Hepatocyte (in vitro differentiated cells): ENCODE results near the gene LATS2. TPM values are rescaled to one million over a fixed set of nuclear protein-coding genes. Genes with fewer than 3 reads are reported as not detected.

Experiments used
- DNase-seq: peaks from one replicate; pipeline ENCODE4 v3.0.0-alpha.2; 2016; ENCODE audit warnings: low spot score
- H2AFZ ChIP-seq: fragments of 200-600 bp; sonication (generic); 2 replicates; pipeline ENCODE4 v1.6.0; 2016; ENCODE audit warnings: antibody characterized with exemption, mild to moderate bottlenecking
- H3K27ac ChIP-seq: fragments of 200-600 bp; sonication (generic); 2 replicates; pipeline ENCODE4 v1.5.1; 2016; ENCODE audit warnings: mild to moderate bottlenecking
- H3K27me3 ChIP-seq: fragments of 200-600 bp; sonication (generic); 2 replicates; pipeline ENCODE4 v1.6.1; 2016
- H3K36me3 ChIP-seq: fragments of 200-600 bp; sonication (generic); replicated peaks from 2 replicates; pipeline ENCODE4 v1.5.1; 2016; ENCODE audit warnings: low read depth; ENCODE audit not compliant: insufficient read depth
- H3K4me1 ChIP-seq: fragments of 200-600 bp; sonication (generic); 2 replicates; pipeline ENCODE4 v1.5.1; 2016; ENCODE audit warnings: mild to moderate bottlenecking, moderate library complexity; ENCODE audit not compliant: insufficient read depth
- H3K4me2 ChIP-seq: fragments of 200-600 bp; sonication (generic); 2 replicates; pipeline ENCODE4 v1.6.0; 2016
- H3K4me3 ChIP-seq: fragments of 200-600 bp; sonication (generic); 2 replicates; pipeline ENCODE4 v1.5.1; 2016; ENCODE audit warnings: mild to moderate bottlenecking
- H3K79me2 ChIP-seq: fragments of 200-600 bp; sonication (generic); 2 replicates; pipeline ENCODE4 v1.6.0; 2017; ENCODE audit warnings: mild to moderate bottlenecking
- H3K9me2 ChIP-seq: fragments of 200-600 bp; sonication (generic); replicated peaks from 2 replicates; pipeline ENCODE4 v1.6.0; 2017; ENCODE audit warnings: mild to moderate bottlenecking; ENCODE audit not compliant: insufficient read depth
- H3K9me3 ChIP-seq: fragments of 200-600 bp; sonication (generic); 2 replicates; pipeline ENCODE4 v1.5.1; 2016; ENCODE audit warnings: low read depth, mild to moderate bottlenecking
- H4K20me1 ChIP-seq: fragments of 200-600 bp; sonication (generic); 2 replicates; pipeline ENCODE4 v1.6.0; 2016; ENCODE audit warnings: mild to moderate bottlenecking; ENCODE audit not compliant: insufficient read depth, poor library complexity, severe bottlenecking
- EZH2 ChIP-seq: fragments of 200-600 bp; sonication (generic); IDR thresholded peaks from 2 replicates; pipeline ENCODE4 v1.6.1; 2016; ENCODE audit warnings: antibody characterized with exemption, mild to moderate bottlenecking, borderline replicate concordance
- EZH2phosphoT487 ChIP-seq: fragments of 200-600 bp; sonication (generic); IDR thresholded peaks from one replicate; pipeline ENCODE4 v1.6.1; 2018; ENCODE audit warnings: antibody characterized with exemption, mild to moderate bottlenecking, low read depth, moderate library complexity; ENCODE audit not compliant: unreplicated experiment, severe bottlenecking
- WGBS: methylation state at CpG from one replicate; pipeline ENCODE4 v1.1.6; 2016; ENCODE audit warnings: low lambda C conversion rate; ENCODE audit errors: missing lambda C conversion rate; 5-methylcytosine and 5-hydroxymethylcytosine counted together
- polyA plus RNA-seq: library from polyadenylated mRNA; unstranded; fragments of >200 nt; fragmentation: Nextera tagmentation; extraction: Ambion mirVana; gene quantifications from 2 replicates; pipeline ENCODE4 v1.2.1, GENCODE V29; 2016
- total RNA-seq: library from RNA; depleted of rRNA; stranded (reverse); fragments of >200 nt; gene quantifications from 2 replicates; pipeline ENCODE4 v1.2.3, GENCODE V29; 2014
- TF ChIP-seq, protein P1 (sequence below): fragments of 200-600 bp; sonication (generic); IDR thresholded peaks from 2 replicates; pipeline ENCODE4 v1.5.1; 2016; ENCODE audit warnings: antibody characterized with exemption, mild to moderate bottlenecking; ENCODE audit not compliant: poor library complexity

LATS2 gene
- total RNA-seq (15.5 and 17.1 TPM in 2 replicates), polyA plus RNA-seq (5.6 and 6.2 TPM in 2 replicates)

DNA sequence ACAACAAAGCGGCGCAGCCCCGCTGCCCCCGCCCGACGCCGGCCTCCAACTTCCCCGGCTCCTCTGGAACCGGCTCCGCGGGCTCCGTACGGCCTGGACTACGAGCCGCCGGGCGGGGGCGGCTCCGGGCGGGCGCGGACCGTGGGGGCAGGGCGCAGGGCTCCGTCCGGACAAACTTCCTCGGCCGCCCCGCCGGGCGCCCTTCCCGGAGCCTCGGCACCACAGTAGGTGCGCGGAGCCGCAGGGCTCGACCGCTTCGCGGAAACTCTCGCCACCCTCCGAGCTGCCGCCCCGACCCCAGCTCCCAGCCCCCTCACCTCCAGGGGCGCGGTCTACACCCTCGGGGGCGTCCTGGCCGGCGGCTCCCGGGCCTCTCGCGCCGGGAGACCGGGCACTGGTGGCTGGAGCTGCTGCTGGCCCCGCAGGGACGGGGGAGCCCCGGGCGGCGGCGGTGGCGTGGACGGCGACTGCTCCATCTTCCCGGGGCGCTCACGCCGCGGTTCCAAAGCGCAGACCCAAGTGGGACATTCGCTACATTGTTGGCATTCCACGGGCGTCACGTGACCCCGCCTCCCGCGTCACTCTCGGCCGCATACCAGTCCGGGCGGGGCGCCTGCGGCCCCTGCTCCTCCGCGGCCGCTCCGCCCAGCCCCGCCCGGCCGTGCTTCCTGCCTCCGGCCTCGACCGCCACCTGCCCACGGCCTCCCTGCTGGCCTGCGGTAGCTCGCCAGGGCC is at the start of gene LATS2:
Gene LATS2, minus strand, starts transcription at position 558 of the 735 bp plus-strand sequence. CDS start 15,560 bp downstream, outside the sequence.
- H3K27me3 ChIP-seq: no peaks in the 10 kb centered on the region
- TF ChIP-seq, protein P1, sequence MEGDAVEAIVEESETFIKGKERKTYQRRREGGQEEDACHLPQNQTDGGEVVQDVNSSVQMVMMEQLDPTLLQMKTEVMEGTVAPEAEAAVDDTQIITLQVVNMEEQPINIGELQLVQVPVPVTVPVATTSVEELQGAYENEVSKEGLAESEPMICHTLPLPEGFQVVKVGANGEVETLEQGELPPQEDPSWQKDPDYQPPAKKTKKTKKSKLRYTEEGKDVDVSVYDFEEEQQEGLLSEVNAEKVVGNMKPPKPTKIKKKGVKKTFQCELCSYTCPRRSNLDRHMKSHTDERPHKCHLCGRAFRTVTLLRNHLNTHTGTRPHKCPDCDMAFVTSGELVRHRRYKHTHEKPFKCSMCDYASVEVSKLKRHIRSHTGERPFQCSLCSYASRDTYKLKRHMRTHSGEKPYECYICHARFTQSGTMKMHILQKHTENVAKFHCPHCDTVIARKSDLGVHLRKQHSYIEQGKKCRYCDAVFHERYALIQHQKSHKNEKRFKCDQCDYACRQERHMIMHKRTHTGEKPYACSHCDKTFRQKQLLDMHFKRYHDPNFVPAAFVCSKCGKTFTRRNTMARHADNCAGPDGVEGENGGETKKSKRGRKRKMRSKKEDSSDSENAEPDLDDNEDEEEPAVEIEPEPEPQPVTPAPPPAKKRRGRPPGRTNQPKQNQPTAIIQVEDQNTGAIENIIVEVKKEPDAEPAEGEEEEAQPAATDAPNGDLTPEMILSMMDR: peak; percentile 8
- TF ChIP-seq EZH2: no peak
- WGBS: under 1% methylated on average over 37 of the region's 96 CpGs
- no peaks in the 10 kb centered on the region for H3K9me2 ChIP-seq
- H3K79me2 ChIP-seq: peaks cover 42% of the 10 kb centered on the region
- peak within 1 kb of the TSS; percentile 94 for H3K4me2 ChIP-seq
- H3K4me3 ChIP-seq: peak within 1 kb of the TSS; percentile 95
- H4K20me1 ChIP-seq: peaks cover 37% of the 10 kb centered on the region
- DNase-seq: peak; percentile 98
- H3K9me3 ChIP-seq: no peaks in the 10 kb centered on the region
- peak within 1 kb of the TSS; percentile 93 for H2AFZ ChIP-seq
- peak within 1 kb of the TSS; percentile 100 for H3K27ac ChIP-seq
- peaks cover 20% of the 10 kb centered on the region for H3K4me1 ChIP-seq
- H3K36me3 ChIP-seq: no peaks in the 10 kb centered on the region

DNA sequence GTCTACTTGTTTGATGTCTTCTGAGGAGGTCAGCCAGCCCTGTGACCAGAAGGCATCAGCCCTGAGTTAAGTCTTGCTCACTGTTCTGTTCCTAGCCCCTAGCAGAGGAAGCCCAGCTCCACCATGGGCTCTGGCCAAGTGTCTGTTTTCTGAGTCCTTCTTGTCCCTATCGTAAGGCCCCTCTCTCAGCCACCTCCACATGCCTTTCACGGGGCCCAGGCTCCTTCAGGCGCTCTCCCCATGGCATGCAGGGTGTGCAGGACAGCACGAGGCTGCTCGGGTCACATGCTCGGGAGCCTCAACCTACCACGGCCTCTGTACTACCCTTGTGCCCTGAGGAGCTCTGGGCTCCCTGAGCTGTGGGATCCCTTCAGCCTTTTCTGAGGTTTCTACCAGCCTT is 47.8 kb upstream of the LATS2 start:
- Histone ChIP-seq H3K9me3 (no peaks in the 10 kb centered on the region), H4K20me1 (no peaks in the 10 kb centered on the region), H3K36me3 (no peaks in the 10 kb centered on the region), H3K27me3 (no peaks in the 10 kb centered on the region), H3K4me3 (no peak overlapping the region), H3K79me2 (no peaks in the 10 kb centered on the region), H3K4me1 (no peaks in the 10 kb centered on the region), H3K9me2 (no peaks in the 10 kb centered on the region), H3K4me2 (no peak overlapping the region), H2AFZ (no peak overlapping the region), H3K27ac (no peak overlapping the region)
- no peak for DNase-seq
- TF ChIP-seq EZH2: no peak
- TF ChIP-seq, protein P1: no peak
- no peak for TF ChIP-seq EZH2phosphoT487
- WGBS: 90% methylated on average over 7 of the region's 7 CpGs

DNA sequence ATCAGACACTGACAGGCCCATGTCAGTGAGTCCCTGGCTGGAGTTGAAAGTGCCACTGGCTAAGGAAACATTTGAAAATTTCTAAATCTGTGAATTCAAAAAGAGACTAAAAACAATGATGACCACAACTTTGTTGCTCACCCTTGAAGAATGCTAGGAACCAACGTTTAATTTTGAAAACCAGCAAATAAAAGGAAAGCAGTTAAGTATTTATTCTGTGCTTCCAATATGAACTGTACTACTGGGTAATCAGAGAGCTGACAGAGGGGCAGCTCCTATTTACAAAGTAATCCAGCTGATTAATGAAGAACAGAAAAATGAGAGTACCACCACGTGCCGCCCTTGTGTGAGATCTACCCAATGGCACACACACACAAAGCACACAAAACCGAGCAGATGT is 44.7 kb upstream of the LATS2 start:
- Histone ChIP-seq H2AFZ (no peak overlapping the region), H3K4me3 (no peak overlapping the region), H3K27ac (no peak overlapping the region), H3K9me3 (no peaks in the 10 kb centered on the region), H3K27me3 (no peaks in the 10 kb centered on the region), H3K36me3 (no peaks in the 10 kb centered on the region), H4K20me1 (no peaks in the 10 kb centered on the region), H3K9me2 (no peaks in the 10 kb centered on the region), H3K4me2 (no peak overlapping the region), H3K79me2 (no peaks in the 10 kb centered on the region), H3K4me1 (no peaks in the 10 kb centered on the region)
- WGBS: 54% methylated on average over 4 of the region's 4 CpGs
- no peak for DNase-seq
- TF ChIP-seq, protein P1: no peak
- no peak for TF ChIP-seq EZH2
- TF ChIP-seq EZH2phosphoT487: no peak
